ENCODE data around the gene PIGL.
"Not testable (repeated sequence)": the region's sequence is repeated elsewhere in the genome, so short reads cannot be mapped to it uniquely, and the experiment has no call there.

Gene PIGL

DNA sequence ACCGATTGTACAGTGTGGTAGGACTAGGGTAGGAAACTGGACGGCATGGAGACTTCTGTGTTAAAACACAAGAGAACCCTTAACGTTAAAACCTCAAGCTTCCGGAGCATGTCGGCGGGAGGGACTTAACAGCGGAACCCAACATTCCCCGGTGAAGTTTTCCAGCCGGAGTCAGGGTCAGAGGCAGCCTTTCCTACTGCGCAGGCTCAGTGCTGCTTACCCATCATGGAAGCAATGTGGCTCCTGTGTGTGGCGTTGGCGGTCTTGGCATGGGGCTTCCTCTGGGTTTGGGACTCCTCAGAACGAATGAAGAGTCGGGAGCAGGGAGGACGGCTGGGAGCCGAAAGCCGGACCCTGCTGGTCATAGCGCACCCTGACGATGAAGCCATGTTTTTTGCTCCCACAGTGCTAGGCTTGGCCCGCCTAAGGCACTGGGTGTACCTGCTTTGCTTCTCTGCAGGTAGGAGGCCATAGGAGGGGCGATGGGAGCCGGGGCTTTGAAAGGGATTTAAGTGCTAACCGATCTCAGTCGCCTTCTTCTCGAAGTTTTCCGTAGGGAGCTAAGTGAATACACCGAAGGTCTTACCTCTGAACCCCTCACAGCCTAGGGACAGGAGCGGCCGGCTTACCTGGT, at the start of gene PIGL:
Gene PIGL, plus strand, starts transcription at position 209 of the 634 bp plus-strand sequence. Its CDS starts 17 bp downstream, at position 226.
- peak; percentile 96 for DNase-seq (ENCODE audit: low spot score)

DNA sequence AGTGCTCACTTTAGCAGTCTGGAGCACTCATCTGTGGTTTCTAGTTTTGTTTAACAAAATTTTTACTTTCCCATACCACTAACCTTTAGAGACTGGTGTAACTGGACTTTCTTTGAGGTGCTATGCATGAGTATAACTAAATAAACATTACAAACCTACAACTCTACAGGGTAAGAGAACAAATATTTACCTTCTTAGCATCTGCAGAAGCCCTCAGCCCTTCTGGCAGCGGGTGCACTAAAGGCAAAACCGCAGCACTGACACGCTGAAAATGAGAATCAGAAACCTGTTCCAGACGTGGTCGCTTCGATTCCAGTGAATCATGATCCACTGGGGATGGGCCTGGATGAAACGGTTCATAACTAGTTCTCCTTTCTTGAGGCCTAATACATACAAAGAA, 45.4 kb upstream of the PIGL start:
- DNase-seq (ENCODE audit: low spot score) = no peak

DNA sequence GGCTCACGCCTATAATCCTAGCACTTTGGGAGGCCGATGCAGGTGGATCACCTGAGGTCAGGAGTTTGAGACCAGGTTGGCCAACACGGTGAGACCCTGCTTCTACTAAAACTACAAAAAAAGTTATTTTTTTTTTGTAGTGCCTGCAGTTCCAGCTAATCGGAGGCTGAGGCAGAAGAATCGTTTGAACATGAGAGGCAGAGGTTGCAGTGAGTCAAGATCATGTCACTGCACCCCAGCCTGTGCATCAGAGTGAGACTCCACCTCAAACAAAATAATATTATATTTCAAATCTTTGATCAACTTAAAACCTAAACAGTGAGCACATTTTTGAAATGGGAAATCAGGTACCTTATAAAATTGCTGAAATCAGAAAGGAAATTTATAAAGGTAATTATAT, 38.2 kb upstream of the PIGL start:
- no peak for DNase-seq (ENCODE audit: low spot score)

DNA sequence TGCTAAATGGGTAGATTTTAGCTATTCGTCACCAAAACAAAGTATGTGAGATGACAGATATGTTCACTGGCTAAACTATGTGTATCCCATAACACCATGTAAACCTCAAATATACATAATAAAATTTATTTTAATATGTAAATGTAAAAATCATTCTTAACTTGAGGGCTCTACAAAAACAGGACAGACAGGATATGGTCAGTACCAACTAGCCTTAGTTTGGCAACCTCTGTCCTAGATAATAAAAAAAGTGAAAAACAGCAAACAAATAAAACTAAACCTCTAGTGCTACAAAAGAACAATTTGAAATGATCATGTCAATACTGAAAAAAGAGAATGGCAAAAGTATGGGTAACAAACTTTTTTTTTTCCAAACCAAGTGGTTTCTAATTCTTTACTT, 35.4 kb upstream of the PIGL start:
- DNase-seq (ENCODE audit: low spot score) = no peak

DNA sequence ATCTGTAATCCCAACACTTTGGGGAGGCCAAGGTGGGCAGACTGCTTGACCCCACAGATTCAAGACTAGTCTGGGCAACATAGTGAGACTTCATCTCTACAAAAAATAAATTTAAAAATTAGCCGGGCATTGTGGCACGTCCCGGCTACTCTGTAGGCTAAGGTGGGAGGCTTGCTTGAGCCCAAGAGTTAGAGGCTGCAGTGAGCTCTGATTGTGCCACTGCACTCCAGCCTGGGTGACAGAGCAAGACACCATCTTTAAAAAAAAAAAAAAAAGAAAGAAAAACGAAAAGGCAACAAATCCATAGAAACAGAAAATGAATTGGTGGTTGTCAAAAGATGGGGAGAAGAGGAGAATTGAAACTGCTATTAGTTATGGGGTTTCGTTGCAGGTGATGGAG, 29.4 kb upstream of the PIGL start:
- no peak for DNase-seq (ENCODE audit: low spot score)

DNA sequence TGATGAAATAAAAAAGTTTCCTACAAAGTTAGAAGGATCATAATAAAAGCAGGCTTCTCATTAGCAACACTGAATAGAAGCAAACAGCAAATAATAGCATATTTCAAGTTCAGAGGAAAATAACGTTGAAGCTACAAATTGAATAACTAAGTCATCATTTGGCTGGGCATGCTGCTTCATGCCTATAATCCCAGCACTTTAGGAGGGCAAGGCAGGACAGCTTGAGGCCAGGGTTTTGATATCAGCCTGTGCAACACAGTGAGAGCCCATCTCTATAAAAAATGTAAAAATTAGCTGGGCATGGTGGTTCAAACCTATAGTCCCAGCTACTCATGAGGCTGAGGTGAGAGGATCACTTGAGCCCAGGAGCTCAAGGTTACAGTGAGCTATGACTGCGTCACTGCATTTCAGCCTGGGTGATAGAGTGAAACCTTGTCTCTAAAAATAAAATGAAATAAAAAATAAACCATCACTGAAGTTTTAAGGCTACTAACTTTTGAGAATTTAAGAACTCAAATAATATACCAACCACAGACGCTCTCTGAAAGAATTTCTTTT, 27.1 kb upstream of the PIGL start:
- no peak for DNase-seq (ENCODE audit: low spot score)

DNA sequence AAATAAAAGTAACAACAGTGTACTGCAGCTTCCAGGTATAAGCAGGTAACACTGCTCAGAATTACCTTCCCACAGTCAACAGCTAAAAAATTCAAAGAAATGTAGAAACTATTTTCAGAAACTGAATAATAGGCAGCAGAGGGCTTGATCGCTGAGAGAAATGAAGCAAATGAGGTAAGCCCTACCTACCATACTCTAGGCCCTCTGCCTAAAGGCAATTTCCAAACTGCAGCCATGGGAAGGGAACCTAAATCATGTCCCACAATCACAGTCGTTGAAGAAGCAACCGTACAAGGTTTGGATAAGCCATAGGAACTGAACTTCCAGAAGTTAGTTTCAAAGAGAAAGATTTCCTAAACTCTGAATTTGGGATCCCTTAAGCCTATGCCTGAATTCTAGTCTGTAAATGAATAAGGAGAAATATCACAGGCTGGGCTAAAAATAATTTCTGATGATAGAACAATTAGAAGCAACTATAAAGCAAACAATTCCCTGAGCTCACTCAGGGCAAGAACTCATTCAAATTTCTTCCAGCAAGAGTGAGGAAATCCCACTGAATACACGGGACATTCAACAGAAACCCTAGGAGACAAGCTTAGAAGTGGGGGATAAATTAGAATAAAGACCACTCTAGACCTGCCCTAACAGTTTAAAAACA, 26.2 kb upstream of the PIGL start:
- DNase-seq (ENCODE audit: low spot score) = no peak

DNA sequence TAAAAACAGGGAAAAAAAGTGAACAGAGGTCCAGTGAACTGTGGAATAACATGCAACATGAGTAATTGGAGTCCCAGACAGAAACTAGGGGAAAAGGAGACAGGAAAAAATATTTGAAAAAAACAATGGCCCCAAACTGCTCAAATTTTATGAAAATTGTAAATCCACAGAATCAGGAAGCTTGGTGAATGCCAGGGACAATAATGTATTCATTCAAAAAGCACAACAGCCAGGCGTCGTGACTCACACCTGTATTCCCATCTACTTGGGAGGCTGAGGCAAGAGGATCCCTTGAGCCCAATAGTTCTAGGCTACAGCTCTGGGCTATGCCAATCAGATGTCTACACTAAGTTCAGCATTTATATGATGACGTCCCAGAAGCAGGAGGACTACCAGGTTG, 25.4 kb upstream of the PIGL start:
- no peak for DNase-seq (ENCODE audit: low spot score)

DNA sequence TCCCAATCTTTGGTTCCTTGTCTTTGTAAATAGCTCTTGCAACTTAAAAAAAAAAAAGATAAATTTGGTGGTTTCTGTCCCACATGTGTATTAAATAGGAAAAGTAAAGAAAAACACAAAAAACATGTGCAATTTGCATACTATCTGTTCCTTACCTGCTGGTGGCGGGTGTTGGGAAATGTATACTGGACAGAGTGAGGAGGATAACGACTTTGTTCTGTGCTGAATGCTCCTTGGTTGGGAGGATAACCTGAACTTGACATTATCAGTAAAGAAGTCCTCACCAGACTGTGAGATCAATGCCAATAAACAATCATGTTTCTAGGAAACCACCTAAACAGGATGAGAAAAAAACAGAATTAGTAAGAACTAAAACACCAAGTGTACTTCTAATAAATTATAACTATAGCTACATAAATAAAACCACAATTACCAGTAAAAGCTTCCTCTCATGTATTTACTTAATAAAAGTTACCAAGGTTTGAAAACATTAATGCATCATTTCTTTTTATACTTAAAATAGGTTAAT, 22.6 kb upstream of the PIGL start:
- not testable (repeated sequence) for DNase-seq (ENCODE audit: low spot score)

DNA sequence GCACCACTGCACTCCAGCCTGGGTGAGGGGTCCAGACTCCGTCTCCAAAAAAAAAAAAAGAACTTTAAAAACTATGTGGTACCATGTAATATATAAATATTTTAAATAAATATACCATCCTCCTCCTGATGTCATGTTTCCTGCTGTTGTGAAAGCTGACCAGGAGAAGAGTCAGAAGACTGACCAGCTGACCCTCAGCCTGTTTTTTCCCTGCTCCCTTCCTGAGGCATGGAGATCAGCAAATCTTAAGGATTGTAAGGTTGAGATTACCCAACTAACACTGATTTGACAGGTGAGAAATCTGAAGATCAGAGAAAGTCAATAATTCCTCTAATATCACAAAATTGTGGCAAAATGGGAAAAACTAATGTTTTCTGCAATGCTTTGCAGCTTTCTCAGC, 19.7 kb upstream of the PIGL start:
- no peak for DNase-seq (ENCODE audit: low spot score)

DNA sequence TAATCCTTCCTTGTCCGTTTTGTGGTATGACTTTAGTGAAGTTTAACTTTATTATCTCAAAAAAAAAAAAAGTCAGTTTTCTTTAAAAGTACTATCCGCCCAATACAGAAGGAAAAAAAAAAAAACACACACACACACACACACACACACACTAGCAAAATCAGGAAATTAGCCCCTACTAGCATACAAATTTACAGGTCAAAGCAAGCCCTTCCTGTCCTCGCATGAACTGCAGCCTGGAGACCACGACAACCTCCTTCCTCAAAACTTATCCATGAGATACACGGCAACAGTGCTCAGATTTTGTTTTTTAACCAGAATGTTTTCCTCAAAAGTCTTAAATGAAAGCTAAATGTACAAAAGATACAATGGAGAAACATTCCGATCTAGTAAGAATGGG, 17.9 kb upstream of the PIGL start:
- no peak for DNase-seq (ENCODE audit: low spot score)

DNA sequence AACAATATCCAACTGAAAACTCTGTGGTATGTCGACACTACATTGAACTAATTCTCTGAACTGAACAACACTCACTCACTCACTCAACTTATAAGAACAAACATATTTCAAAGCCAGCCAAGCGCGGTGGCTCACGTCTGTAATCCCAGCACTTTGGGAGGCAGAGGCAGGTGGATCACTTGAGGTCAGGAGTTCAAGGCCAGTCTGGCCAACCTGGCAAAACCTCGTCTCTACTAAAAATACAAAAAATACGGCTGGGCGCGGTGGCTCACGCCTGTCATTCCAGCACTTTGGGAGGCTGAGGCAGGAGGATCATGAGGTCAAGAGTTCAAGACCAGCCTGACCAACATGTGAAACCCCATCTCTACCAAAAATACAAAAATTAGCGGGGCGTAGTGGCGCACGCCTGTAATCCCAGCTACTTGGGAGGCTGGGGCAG, 15.3 kb upstream of the PIGL start:
- DNase-seq (ENCODE audit: low spot score) = not testable (repeated sequence)

DNA sequence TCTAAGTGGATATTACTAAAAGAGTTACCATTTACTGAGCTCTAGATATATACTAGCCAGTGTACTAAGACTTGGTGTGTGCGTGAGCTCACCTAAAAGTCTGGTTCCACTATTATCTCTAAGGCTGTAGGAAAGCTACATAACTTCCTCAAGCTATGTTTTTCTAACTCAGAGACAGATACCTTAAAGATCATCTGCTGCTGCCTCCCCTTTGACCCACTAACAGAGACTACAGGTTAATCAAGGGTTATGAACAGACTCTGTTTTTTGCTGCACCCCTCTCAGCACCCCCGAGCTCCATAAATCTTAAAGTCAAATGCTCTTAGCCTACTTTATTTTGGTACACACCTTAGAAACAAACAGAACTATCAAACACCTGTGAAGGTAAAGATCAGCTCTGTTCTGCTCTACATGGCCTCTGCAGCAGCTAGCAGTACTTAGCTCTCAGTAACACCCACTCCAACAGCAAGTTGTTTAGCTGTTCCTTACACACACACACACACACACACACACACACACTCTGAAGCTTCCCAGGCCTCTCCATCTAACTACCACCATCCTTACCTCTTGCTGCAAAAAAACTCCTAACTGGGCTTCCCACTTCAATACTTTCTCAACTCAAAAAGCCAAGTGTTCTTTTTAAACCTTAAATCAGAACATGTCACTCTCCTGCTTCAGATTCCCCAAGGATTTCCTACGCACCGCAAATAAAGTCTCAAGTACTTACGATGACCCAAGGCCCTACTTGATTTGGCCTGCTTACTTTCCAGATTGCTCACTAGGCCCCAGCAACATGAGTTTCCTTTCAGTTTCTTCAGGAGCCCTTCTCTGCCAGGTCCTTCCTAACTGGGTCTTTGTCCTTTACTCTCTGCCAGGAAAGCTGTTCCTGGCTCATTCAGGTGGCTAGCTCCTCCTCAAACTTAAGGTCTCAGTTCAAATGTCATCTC, 14.2 kb upstream of the PIGL start:
- DNase-seq (ENCODE audit: low spot score) = not testable (repeated sequence)

DNA sequence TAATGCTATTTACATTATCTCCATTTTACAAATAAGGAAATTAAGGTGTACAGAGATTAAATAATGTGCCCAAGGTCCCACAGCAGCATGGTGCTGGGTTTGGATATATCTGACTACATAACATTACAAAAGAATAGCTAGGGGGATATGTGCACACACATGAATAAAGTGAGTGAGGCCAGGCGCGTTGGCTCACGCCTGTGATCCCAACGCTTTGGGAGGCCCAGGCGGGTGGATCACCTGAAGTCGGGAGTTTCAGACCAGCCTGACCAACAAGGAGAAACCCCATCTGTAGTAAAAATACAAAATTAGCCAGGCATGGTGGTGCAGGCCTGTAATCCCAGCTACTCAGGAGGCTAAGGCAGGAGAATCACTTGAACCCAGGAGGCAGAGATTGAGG, 12.2 kb upstream of the PIGL start:
- not testable (repeated sequence) for DNase-seq (ENCODE audit: low spot score)

DNA sequence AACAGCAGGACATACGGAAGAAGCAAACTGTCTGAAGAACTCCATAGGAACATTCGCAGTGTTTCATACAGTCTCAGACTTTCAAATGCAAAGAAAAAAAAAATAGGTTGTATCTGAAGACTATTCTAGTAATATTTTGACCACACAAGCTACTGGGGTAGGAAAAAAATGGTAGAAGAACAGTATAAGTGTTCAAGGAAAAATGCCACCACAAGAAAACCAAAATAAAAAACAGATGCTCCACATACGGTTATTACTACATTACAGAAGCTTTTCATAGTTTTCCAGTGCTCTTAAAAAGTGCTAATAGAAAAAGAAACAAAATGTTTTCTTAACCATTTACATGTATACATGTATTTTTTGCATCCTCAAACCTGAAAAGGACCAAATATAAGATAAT, 5.4 kb upstream of the PIGL start:
- no peak for DNase-seq (ENCODE audit: low spot score)

DNA sequence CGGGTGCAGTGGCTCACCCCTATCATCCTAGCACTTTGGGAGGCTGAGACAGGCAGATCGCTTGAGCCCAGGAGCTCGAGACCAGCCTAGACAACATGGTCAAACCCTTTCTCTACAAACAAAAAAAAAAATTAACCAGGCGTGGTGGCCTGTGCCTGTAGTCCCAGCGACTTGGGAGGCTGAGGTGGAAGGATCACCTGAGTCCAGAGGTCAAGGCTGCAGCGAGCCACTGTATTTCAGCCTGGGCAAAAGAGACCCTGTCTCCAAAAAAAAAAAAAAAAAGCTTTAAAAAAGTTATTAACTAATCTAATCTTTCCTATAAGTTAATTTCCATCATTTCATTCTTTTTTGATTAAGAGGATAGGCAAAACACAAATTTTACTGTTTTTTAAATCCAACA, 4.2 kb upstream of the PIGL start:
- DNase-seq (ENCODE audit: low spot score) = no peak

DNA sequence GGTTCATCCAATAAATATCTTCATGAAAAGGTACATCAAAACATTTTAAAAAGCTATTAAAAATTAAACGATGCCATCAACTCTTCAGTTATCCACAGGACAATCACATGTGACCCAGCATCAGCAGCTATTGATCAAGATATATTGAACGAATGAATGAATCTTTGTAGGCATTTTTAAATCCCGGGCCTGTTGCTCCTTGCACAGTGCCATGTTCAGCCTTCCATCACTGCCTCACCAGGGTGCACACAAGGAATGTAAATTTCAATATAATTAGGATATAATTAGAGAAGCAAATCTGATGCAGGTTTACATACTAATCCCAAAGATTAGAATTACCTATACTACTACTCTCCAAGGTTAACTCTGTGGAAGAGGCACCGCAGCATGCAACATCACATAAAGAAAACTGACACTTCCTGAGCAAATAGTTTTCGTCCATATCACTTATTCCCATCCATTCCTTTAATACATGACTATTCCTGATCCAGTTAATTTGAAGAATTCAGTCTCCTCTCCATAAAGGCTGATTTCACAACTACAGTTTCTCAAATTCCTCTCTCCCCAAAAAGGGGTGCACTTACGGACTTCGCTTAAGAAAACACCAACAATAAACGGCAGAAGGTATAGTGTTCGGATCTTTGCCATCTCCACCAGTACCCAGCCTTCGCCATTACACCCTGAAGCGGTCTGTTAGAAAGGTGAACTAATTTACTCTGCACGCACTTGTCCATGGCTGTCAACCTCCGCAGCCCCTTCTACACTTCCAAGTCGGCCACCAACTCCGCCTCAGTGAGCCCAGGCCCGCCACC, 2.6 kb upstream of the PIGL start:
- DNase-seq (ENCODE audit: low spot score) = peak; percentile 9

DNA sequence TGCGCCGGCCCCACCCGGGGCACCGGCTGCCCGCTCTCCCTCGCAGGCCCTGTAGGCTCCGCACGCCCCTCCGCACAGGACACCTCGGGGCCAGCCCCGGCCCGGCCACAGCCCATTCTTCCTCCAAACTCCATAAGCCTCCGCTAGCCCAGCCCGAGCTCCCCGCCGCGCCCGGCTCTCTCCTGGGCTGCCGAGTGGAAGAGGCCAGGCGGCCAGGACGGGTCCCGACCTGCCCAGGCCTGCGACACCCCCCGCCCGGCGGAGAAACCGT, 2.1 kb upstream of the PIGL start:
- no peak for DNase-seq (ENCODE audit: low spot score)

DNA sequence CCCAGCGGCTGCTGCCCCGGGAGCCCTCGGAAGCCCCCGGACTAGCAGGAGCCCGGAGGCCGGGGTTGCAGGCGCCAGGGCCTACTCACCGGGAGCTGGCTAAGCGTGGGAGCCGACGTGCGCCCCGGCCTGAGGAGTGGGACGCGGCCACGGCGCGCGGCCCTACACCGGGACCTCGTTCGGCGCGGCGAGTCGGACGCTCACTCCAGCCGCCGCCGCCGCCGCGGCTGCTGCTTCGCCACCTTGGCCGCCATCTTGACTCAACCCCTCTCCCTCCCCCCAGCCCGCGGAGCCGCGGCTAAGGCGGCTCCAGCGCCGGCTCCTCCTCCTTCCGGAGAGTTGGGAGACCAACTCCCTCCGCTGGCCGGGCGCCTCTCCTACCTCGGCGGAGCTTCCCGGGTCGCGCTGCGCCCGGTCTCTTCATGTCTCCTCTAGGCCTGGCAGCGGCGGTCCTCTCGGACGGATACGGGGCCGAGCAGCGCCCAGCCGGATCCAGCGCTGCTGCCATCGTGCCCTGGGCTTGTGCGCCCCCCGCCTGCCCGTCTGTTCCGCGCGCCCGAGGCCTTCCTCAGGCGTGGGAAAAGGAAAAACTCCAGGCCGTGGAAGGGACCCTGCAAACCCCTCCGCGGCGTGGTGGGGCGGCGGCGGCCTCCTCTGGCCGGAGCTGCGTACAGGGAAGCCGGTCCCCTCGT, 1.6 kb upstream of the PIGL start, which contains the start of gene NCOR1:
Gene NCOR1, minus strand, starts transcription at position 262 of the 692 bp plus-strand sequence. CDS start 20,965 bp downstream, outside the sequence.
- peak; percentile 91 for DNase-seq (ENCODE audit: low spot score)

DNA sequence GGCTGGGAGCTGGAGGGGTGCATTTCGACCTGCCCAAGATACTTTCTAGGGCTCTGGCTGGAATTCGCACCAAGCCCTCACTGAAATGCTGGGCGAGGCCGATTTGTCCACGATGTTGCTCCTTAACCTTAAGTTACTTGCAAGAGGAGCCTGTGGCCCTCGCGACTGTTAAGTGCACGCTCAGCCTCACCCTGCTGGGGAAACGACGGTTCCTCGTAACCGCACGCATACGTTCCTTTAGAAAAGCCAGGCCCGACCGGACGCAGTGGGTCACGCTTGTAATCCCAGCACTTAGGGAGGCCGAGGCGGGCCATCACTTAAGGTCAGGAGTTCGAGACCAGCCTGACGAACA, 1.1 kb upstream of the PIGL start:
- no peak for DNase-seq (ENCODE audit: low spot score)
